Lower leg skin (tissue), 4 donors: ENCODE data around the gene ME2. TPM values are rescaled to one million over a fixed set of nuclear protein-coding genes. Genes with fewer than 3 reads are reported as not detected.
"Not testable (repeated sequence)": the region's sequence is repeated elsewhere in the genome, so short reads cannot be mapped to it uniquely, and the experiment has no call there.

Experiments
- DNase-seq, 2 donors: peaks; one replicate each; pipeline ENCODE4 v3.0.0-alpha.2; 2019; ENCODE audit warnings: low spot score in 2 of 2
- H3K4me3 ChIP-seq: fragments of 200-600 bp; sonication (generic); 2 replicates; pipeline ENCODE4 v1.5.1; 2017; ENCODE audit warnings: mild to moderate bottlenecking, low read depth; ENCODE audit not compliant: poor library complexity, severe bottlenecking
- CTCF ChIP-seq, 3 donors: fragments of 450-650 bp; IDR thresholded peaks; one replicate each; pipeline ENCODE4 v1.5.1; 2016; ENCODE audit warnings: antibody characterized with exemption in 3 of 3, mild to moderate bottlenecking in 3 of 3, moderate library complexity in 2 of 3
- POLR2A ChIP-seq, 2 donors: fragments of 450-650 bp; IDR thresholded peaks; one replicate each; pipeline ENCODE4 v1.6.1; 2016 to 2017; ENCODE audit warnings: antibody characterized with exemption in 2 of 2, mild to moderate bottlenecking in 1 of 2, moderate library complexity in 1 of 2
- WGBS, 2 donors: methylation state at CpG; one replicate each; pipeline ENCODE4 v1.1.5; 2018; 5-methylcytosine and 5-hydroxymethylcytosine counted together
- intact Hi-C: fragments of 100-400 bp; cut with DNase I; formaldehyde crosslinking; loops from one replicate; pipeline ENCODE4 v1.15.0; 2023; ENCODE audit warnings: low total_unique reads
- total RNA-seq, 4 donors: library from RNA; depleted of rRNA; stranded (reverse); fragments of >200 nt; gene quantifications; one replicate each; pipeline ENCODE4 v1.1.0, GENCODE V29; 2016

The ME2 gene
- total RNA-seq, 4 donors from 2014 or later, result 10.4 to 25.5 (median 21.4) TPM

DNA sequence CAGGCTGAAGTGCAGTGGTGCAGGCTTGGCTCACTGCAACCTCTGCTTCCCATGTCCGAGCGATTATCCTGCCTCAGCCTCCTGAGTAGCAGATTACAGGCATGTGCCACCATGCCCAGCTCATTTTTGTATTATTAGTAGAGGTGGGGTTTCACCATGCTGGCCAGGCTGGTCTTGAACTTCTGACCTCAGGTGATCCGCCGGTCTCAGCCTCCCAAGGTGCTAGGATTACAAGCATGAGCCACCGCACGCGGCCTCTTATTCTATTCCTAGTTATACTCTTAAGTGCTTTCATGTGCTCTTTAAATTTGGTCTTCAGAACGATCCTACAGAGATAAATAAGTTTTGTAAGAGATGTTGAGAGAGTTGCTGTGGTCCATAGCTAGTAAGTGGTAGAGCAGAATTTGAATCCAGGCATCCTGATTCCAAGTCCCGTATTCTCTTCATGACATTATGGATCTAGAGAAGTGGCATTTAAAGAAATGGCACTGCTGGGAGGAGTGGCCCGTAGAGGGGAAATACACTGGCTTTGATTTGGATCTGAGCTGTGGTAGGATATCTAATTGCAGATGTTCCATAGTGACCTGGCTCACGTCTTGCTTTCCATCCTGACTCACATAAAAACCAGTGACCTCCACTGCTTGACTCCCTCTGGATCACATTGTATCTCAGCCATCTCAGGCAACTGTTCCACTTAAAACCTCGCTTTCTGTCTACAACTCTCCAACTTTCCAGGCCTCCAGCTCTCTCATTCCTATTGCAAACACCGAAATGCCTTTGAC, 22.8 kb upstream of the ME2 start:
- intact Hi-C loops, result no loop called here
- TF ChIP-seq CTCF (IDR thresholded peaks at IDR 0.05) (no peak), POLR2A (IDR thresholded peaks at IDR 0.05) (no peak)
- WGBS, 2 donors, result 77 to 86% methylated on average over 13 of the region's 13 CpGs
- no peak for DNase-seq
- H3K4me3 ChIP-seq, result no peak overlapping the region

GRCh38 chr18:50857166-50857565, 21.8 kb upstream of the ME2 start:
- H3K4me3 ChIP-seq, DNase-seq, intact Hi-C loops: not testable (repeated sequence)
- WGBS, 2 donors, result 60 to 69% methylated on average over 5 of the region's 5 CpGs

DNA sequence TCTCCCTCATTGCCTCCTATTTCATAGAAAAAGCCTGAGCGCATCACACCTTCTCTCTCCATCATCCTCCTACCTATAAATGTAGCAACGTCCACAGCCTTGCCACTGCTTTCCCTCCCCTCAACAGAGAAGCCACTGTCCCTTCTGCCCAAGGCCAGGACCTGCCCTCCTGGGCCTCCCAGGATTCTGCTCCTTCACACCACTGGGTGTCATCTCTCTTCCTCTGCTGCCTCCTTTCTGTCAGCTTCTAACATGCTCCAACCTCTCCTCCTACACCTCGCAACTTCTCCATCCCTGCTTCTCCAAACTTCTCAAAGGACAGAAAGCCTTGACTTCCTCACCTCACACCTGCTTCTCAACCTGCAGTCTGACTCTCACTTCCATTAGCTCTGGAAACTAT, 21.2 kb upstream of the ME2 start:
- DNase-seq, result no peak
- 80 to 84% methylated on average over 3 of the region's 3 CpGs for WGBS, 2 donors
- intact Hi-C loops, result no loop called here
- H3K4me3 ChIP-seq, result no peak overlapping the region
- no peak for TF ChIP-seq POLR2A (IDR thresholded peaks at IDR 0.05)

DNA sequence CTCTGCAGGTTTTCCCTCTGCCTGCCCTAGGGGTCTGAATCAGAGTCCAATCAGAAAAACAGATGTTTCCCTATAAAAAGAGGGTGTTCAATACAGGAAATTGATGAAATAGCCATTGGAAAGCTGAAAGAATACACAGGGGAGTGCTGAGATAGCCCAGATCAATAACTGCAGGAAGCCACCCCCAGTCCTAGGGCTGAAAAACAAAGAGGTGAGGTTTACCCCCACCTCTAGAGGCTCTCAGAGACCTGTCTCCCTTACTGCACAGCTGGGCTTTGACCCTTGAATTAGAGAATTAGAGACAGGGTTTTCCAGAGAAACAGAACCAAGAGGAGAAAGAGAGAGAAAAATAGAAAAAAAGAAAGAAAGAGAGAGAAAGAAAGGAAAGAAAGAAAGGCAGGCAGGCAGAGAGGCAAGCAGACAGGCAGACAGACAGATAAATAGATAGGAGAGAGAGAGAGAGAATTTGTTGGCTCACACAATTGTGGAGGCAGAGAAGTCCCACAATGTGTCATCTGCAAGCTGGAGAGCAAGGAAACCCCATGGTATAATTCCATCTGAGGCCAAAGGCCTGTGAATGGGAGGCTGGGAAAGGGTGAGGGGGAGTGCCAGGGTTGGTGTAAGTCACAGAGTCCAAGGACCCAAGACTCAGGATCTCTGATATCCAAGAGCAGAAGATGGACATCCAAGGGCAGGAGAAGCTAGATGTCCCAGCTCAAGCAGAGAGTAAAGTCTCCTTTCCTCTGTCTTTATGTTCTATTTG, 18.9 kb upstream of the ME2 start:
- no peak for DNase-seq
- intact Hi-C loops, result no loop called here
- TF ChIP-seq CTCF (IDR thresholded peaks at IDR 0.05) (no peak), POLR2A (IDR thresholded peaks at IDR 0.05) (no peak)
- H3K4me3 ChIP-seq, result no peak overlapping the region

DNA sequence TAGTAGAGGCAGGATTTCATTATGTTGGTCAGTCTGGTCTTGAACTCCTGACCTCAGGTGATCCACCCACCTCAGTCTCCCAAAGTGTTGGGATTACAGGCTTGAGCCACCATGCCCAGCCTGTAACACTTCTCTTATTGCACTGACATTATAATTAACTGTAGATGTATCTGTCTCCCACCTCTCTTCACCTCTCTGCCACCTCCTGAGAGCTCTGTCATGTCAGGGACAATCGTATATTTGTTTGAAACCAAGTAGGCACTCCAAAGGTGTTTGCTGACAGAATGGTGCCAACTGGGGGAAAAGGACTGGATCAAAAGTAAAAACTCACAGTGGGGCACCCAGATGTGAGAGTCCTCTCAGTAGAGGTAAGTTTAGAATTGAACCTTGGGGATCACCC, 17.3 kb upstream of the ME2 start:
- no peak for TF ChIP-seq CTCF (IDR thresholded peaks at IDR 0.05)
- TF ChIP-seq POLR2A (IDR thresholded peaks at IDR 0.05), result no peak
- intact Hi-C loops, result no loop called here
- 81% methylated on average over 1 of the region's 1 CpG for WGBS, 2 donors
- no peak for DNase-seq
- H3K4me3 ChIP-seq, result no peak overlapping the region

DNA sequence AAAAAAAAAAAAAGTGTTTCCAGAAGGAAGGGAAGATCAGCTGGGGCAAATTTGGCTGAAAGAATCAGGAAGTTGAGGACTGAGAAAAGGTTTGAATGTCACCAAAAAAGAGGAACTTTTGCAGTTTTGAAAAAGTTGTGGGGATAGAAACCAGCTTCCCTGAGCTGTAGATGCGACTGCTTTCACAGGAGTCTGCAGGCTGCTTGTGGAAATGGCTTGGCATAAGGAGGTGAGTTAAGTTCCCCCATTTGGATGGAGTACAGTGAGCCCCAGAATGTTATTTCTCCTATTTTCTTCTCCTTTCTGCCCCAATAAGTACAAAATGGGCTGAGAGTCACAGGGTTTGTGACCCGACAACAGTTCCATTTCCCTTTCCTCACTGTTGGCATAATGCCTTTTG, 16.5 kb upstream of the ME2 start:
- no peak overlapping the region for H3K4me3 ChIP-seq
- no peak for TF ChIP-seq POLR2A (IDR thresholded peaks at IDR 0.05)
- TF ChIP-seq CTCF (IDR thresholded peaks at IDR 0.05), result no peak
- intact Hi-C loops, result no loop called here
- no peak for DNase-seq
- 80 to 87% methylated on average over 2 of the region's 2 CpGs for WGBS, 2 donors
